GM18909 (cell line): Measurements from ENCODE around the gene UGT2B11.
"Not testable (repeated sequence)": the region's sequence is repeated elsewhere in the genome, so short reads cannot be mapped to it uniquely, and the experiment has no call there.

Experiments
- ATAC-seq: cut with Tn5 transposase; IDR thresholded peaks from one replicate; pipeline ENCODE4 v1.9.1; 2021; ENCODE audit warnings: mild to moderate bottlenecking; ENCODE audit not compliant: unreplicated experiment, poor library complexity

Gene UGT2B11

GRCh38 chr4:69170233-69171134 lies 44.1 kb downstream of the UGT2B11 start:
- peak; percentile 91 for ATAC-seq

- ATAC-seq = not testable (repeated sequence)
These were observed 45.4 kb downstream of the UGT2B11 start for GRCh38 chr4:69169171-69169570.

DNA sequence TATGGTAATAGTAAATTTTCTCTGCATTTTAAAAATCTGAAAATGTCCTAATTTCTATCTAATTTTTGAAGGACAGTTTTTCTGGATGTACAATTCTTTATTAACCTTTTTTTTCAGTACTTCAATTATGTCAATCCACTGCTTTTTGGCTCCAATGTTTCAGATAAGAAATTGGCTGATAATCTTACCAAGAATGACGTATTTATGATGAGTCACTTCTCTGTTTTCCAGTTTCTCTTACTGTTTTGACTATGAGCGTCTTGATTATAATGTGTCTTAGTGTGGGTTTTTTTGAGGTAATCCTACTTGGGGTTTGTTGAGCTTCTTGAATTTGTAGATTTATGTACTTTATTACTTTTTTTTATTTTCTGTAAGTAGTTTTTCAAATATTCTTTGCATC lies 47.2 kb downstream of the UGT2B11 start:
- no peak for ATAC-seq

DNA sequence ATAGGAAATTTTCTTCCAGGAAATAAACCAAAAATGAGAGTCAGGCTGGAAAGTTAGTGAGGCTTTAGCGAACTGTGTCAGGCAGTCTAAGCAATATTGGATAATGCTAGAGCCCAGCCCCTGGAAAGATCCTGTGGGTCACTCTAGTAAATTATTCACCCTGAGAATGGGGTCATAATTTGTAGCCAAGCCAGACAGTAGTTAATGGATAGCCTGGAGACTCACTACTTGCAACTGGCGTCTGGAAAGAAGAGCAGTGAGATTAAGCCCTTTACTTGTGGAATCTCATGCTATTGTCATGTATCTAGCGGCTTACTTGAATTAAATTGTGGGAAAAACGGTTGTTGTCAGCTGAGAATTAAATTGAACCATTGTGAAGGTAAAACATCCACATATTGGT lies 48.2 kb downstream of the UGT2B11 start:
- not testable (repeated sequence) for ATAC-seq

GRCh38 chr4:69165707-69166106 lies 48.8 kb downstream of the UGT2B11 start:
- ATAC-seq = not testable (repeated sequence)

DNA sequence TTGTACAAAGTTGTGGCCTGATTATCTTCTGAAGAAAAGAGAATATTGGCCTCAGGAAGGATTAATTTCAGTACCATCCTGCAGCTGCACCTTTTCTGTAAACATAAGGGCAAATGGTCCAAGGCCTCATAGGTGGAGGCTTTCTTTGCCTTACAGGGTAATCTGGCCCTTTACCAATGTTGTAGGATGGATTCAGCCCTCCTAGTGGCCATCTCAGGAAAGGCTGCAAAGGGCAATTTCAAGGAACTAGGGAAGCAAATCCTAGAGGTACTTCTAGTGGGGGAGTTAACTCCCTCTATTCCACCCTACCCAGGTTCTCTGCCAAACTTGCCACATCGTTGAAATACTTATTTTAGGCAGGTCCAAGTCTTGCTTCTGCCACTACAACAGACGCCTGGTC lies 57.6 kb downstream of the UGT2B11 start:
- ATAC-seq = no peak

DNA sequence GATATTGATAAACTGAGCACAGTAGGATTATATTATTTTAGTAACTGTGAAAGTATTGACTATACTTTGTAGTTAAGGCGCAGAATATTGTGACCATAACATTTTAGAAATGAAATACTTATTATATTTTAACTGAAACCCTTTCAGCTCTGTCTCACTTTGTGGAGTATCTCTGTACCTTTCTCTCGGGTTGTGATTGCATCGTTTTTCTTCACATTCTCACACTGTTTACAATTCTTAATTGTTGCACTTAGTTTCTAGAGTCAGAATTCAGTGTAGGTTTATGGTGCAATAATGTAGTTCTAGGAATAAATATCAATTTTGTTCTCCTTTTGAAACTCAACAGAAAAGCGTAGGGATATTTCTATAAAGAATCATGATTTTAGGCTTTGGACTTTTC lies 60.5 kb downstream of the UGT2B11 start:
- no peak for ATAC-seq
